Fibroblast of lung (primary cell): ENCODE data around the gene PIK3IP1.

Experiments used
- EZH2 ChIP-seq: IDR thresholded peaks from 2 replicates; pipeline ENCODE4 v1.5.1; 2012; ENCODE audit warnings: low read length, control low read depth, mild to moderate bottlenecking; ENCODE audit errors: missing control alignments
- TF ChIP-seq, protein P1 (sequence below), 2 donors: IDR thresholded peaks in 1 of 2; conservative IDR thresholded peaks in 1 of 2; 1 replicate in 1 of 2; 2 replicates in 1 of 2; pipeline ENCODE4 v1.5.1; 2011 to 2012; ENCODE audit warnings: low read length in 2 of 2, control low read depth in 1 of 2, inconsistent platforms in 1 of 2, low read depth in 1 of 2, mild to moderate bottlenecking in 1 of 2

DNA sequence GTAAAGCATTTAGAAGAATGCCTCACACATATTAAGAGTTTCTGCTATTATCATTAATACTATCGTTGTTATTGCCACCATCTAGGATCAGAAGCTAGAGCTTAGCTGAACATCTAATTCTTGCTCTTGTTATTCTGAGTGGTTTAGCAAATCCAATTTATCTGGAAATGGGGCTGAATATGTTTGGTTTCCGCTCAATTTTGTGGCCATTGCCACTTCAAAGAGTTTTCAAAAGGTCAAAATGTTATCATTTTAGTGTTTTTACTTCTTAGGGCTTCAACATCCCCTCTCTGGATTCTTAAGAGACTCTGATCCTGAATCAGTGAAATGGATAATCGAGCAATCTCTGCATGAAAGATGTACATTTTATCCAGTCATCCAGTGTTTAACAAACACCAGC, 10.2 kb upstream of the PIK3IP1 start:
- TF ChIP-seq EZH2, result no peak
- TF ChIP-seq, protein P1, sequence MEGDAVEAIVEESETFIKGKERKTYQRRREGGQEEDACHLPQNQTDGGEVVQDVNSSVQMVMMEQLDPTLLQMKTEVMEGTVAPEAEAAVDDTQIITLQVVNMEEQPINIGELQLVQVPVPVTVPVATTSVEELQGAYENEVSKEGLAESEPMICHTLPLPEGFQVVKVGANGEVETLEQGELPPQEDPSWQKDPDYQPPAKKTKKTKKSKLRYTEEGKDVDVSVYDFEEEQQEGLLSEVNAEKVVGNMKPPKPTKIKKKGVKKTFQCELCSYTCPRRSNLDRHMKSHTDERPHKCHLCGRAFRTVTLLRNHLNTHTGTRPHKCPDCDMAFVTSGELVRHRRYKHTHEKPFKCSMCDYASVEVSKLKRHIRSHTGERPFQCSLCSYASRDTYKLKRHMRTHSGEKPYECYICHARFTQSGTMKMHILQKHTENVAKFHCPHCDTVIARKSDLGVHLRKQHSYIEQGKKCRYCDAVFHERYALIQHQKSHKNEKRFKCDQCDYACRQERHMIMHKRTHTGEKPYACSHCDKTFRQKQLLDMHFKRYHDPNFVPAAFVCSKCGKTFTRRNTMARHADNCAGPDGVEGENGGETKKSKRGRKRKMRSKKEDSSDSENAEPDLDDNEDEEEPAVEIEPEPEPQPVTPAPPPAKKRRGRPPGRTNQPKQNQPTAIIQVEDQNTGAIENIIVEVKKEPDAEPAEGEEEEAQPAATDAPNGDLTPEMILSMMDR (conservative IDR thresholded peaks at IDR 0.05 in 1 of 2, IDR thresholded peaks at IDR 0.05 in 1 of 2; ENCODE audit: low read depth in 1 of 2, low read length in 2 of 2), result no peak
